Esophagus squamous epithelium (tissue), 5 donors: ENCODE data around the gene PSMD8. TPM values are rescaled to one million over a fixed set of nuclear protein-coding genes. Genes with fewer than 3 reads are reported as not detected.

Experiments
- DNase-seq: peaks from one replicate; lab custom pipeline; 2025; lab: John Stamatoyannopoulos, UW
- H3K27ac ChIP-seq, 4 donors: fragments of 200-600 bp; sonication (generic); one replicate each; pipeline ENCODE4 v1.5.1; 2016 to 2019; ENCODE audit warnings: mild to moderate bottlenecking in 1 of 4
- H3K27me3 ChIP-seq, 4 donors: fragments of 200-600 bp; sonication (generic); 1 replicate in 3 of 4; 2 replicates in 1 of 4; pipeline versions ENCODE4 v1.5.1 to v1.6.0; 2017 to 2021; ENCODE audit warnings: antibody characterized with exemption in 1 of 4
- H3K36me3 ChIP-seq, 3 donors: fragments of 200-600 bp; sonication (generic); one replicate each; pipeline ENCODE4 v1.5.1; 2016 to 2019
- H3K4me1 ChIP-seq, 3 donors: fragments of 200-600 bp; sonication (generic); one replicate each; pipeline ENCODE4 v1.5.1; 2017 to 2019
- H3K4me3 ChIP-seq, 4 donors: fragments of 200-600 bp; sonication (generic); 1 replicate in 3 of 4; 2 replicates in 1 of 4; pipeline ENCODE4 v1.5.1; 2016 to 2019; ENCODE audit warnings: mild to moderate bottlenecking in 2 of 4, moderate library complexity in 1 of 4
- H3K9me3 ChIP-seq, 3 donors: fragments of 200-600 bp; sonication (generic); one replicate each; pipeline ENCODE4 v1.5.1; 2016 to 2019
- POLR2A ChIP-seq, 4 donors: fragments of 450-650 bp; IDR thresholded peaks; one replicate each; pipeline ENCODE4 v1.6.1; 2017; ENCODE audit warnings: antibody characterized with exemption in 4 of 4, mild to moderate bottlenecking in 4 of 4, moderate library complexity in 3 of 4
- WGBS, 2 donors: methylation state at CpG; one replicate each; pipeline ENCODE4 v1.1.5; 2018; 5-methylcytosine and 5-hydroxymethylcytosine counted together
- intact Hi-C: fragments of 100-400 bp; cut with DNase I; formaldehyde crosslinking; loops from one replicate; pipeline ENCODE4 v1.15.0; 2022
- total RNA-seq, 4 donors: library from RNA; depleted of rRNA; stranded (reverse); fragments of >200 nt; gene quantifications; one replicate each; pipeline ENCODE4 v1.1.0, GENCODE V29; 2016
- TF ChIP-seq, protein P1 (sequence below), 6 experiments: fragments of 450-650 bp in 4 of 6; fragments of 200-600 bp in 2 of 6; sonication (generic) in 2 of 6; IDR thresholded peaks; one replicate each; pipeline ENCODE4 v1.5.1; 2016 to 2019; ENCODE audit warnings: antibody characterized with exemption in 6 of 6, mild to moderate bottlenecking in 4 of 6, moderate library complexity in 4 of 6
- donor health status: DM: yes; HTN: yes; CAD: no.

PSMD8 gene
- total RNA-seq, 4 donors from 2014 or later, result 172 to 231 (median 197) TPM

DNA sequence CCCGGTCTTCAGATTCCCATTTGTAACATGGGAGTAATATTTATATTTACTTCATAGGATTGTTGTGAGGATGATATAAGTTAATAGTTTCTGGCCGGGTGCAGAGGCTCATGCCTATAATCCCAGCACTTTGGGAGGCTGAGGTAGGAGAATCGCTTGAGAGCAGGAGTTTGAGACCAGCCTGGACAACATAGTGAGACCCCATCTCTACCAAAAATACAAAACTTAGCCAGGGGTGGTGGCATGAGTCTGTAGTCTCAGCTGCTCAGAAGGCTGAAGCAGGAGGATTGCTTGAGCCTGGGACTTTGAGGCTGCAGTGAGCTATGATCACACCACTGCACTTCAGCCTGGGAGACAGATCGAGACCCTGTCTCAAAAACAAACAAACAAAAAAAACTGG is 27.5 kb upstream of the PSMD8 start:
- DNase-seq, result no peak
- 75 to 96% methylated on average over 3 to 4 of the region's 4 CpGs for WGBS, 2 donors
- H3K4me1 ChIP-seq, result peaks cover 0 to 9% (median 0%) of the 10 kb centered on the region in 3 donors

DNA sequence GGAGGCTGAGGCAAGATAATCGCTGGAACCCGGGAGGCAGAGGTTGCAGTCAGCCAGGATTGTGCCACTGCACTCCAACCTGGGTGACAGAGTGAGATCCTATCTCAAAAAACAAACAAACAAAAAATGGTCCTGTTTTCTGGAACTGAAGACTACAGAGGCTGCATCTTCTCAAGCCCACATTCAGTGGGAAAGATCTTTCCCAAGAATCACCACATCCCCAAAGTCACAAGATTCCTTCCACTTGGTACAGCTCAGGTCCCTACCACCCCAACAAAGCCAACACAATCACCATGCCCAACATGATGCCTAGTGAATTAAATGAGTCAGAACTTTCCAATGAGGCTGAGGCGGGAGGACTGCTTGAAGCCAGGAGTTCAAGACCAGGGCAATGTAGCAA is 23.5 kb upstream of the PSMD8 start:
- Histone ChIP-seq H3K27ac (no peak overlapping the region), H3K4me1 (peaks cover 0 to 9% (median 0%) of the 10 kb centered on the region in 3 donors), H3K36me3 (no peaks in the 10 kb centered on the region), H3K9me3 (no peaks in the 10 kb centered on the region), H3K27me3 (peaks cover 0 to 36% (median 0%) of the 10 kb centered on the region in 4 donors), H3K4me3 (no peak overlapping the region)
- 68 to 89% methylated on average over 3 of the region's 3 CpGs for WGBS, 2 donors
- TF ChIP-seq POLR2A (IDR thresholded peaks at IDR 0.05), result no peak
- TF ChIP-seq, protein P1, sequence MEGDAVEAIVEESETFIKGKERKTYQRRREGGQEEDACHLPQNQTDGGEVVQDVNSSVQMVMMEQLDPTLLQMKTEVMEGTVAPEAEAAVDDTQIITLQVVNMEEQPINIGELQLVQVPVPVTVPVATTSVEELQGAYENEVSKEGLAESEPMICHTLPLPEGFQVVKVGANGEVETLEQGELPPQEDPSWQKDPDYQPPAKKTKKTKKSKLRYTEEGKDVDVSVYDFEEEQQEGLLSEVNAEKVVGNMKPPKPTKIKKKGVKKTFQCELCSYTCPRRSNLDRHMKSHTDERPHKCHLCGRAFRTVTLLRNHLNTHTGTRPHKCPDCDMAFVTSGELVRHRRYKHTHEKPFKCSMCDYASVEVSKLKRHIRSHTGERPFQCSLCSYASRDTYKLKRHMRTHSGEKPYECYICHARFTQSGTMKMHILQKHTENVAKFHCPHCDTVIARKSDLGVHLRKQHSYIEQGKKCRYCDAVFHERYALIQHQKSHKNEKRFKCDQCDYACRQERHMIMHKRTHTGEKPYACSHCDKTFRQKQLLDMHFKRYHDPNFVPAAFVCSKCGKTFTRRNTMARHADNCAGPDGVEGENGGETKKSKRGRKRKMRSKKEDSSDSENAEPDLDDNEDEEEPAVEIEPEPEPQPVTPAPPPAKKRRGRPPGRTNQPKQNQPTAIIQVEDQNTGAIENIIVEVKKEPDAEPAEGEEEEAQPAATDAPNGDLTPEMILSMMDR (IDR thresholded peaks at IDR 0.05), result no peak
- intact Hi-C loops, result no loop called here
- no peak for DNase-seq

More for the DNA sequence above, 27.5 kb upstream of the PSMD8 start:
- Histone ChIP-seq H3K27me3 (peaks cover 0 to 2% (median 0%) of the 10 kb centered on the region in 4 donors), H3K36me3 (peaks cover 0 to 20% (median 0%) of the 10 kb centered on the region in 3 donors), H3K27ac (no peak overlapping the region), H3K4me3 (no peak overlapping the region), H3K9me3 (no peaks in the 10 kb centered on the region)
- intact Hi-C loops, result no loop called here
- TF ChIP-seq POLR2A (IDR thresholded peaks at IDR 0.05), result no peak
- TF ChIP-seq, protein P1 (IDR thresholded peaks at IDR 0.05), result no peak

DNA sequence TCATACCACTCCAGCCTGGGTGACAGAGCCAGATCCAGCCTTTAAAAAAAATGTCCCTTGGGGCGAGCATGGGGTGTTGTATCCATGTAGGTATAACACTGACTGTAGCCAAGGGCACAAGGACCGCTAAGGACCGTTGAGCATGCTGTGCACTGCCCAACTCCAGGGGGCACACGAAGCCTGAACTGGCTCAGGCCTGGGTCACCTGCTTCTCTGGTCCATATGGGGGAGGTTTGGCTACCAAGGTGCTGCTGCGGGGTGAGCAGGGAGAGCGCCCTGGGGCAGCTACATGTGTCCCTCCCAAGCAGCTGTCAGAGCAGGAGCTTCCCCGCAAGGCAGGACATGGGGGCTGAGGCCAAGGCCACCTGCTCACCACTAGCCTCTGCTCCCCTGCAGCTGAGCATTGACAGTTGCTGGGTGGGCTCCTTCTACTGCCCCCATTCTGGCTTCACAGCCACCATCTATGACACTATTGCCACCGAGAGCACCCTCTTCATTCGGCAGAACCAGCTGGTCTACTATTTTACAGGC is 22.4 kb upstream of the PSMD8 start:
- DNase-seq, result no peak
- Histone ChIP-seq H3K36me3 (no peaks in the 10 kb centered on the region), H3K27ac (no peak overlapping the region), H3K9me3 (no peaks in the 10 kb centered on the region), H3K4me3 (no peak overlapping the region), H3K4me1 (peaks cover 0 to 8% (median 0%) of the 10 kb centered on the region in 3 donors), H3K27me3 (peaks cover 0 to 47% (median 0%) of the 10 kb centered on the region in 4 donors)
- no peak for TF ChIP-seq POLR2A (IDR thresholded peaks at IDR 0.05)
- TF ChIP-seq, protein P1 (IDR thresholded peaks at IDR 0.05), result no peak
- WGBS, 2 donors, result 65 to 69% methylated on average over 6 of the region's 9 CpGs
- intact Hi-C loops, result no loop called here

DNA sequence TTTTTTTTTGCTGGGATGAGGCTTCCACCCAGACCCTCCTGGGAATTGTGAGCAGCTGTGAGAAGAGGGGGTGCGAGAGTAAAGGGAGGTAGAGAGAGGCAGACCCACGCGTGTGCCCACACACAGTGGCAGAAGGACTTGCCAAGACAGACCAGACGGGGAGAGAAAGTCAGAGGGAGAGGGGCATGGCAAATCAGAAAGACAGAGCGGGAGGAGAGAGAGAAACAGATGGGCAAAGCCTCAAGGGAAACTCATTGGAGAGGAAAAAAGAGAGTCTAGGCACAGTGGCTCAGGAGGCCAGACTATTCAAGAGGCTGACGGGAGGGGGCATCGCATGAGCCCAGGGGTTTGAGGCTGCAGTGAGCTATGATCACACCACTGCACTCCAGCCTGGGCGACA is 21.8 kb upstream of the PSMD8 start:
- H3K27ac ChIP-seq, result no peak overlapping the region
- 70 to 72% methylated on average over 8 of the region's 8 CpGs for WGBS, 2 donors
- no peak overlapping the region for H3K4me3 ChIP-seq
- intact Hi-C loops, result no loop called here
- DNase-seq, result no peak
- H3K9me3 ChIP-seq, result no peaks in the 10 kb centered on the region
- no peaks in the 10 kb centered on the region for H3K36me3 ChIP-seq
- H3K4me1 ChIP-seq, result peaks cover 0 to 1% (median 0%) of the 10 kb centered on the region in 3 donors
- TF ChIP-seq POLR2A (IDR thresholded peaks at IDR 0.05), result no peak
- TF ChIP-seq, protein P1 (IDR thresholded peaks at IDR 0.05), result no peak
- peaks cover 0 to 53% (median 0%) of the 10 kb centered on the region in 4 donors for H3K27me3 ChIP-seq

DNA sequence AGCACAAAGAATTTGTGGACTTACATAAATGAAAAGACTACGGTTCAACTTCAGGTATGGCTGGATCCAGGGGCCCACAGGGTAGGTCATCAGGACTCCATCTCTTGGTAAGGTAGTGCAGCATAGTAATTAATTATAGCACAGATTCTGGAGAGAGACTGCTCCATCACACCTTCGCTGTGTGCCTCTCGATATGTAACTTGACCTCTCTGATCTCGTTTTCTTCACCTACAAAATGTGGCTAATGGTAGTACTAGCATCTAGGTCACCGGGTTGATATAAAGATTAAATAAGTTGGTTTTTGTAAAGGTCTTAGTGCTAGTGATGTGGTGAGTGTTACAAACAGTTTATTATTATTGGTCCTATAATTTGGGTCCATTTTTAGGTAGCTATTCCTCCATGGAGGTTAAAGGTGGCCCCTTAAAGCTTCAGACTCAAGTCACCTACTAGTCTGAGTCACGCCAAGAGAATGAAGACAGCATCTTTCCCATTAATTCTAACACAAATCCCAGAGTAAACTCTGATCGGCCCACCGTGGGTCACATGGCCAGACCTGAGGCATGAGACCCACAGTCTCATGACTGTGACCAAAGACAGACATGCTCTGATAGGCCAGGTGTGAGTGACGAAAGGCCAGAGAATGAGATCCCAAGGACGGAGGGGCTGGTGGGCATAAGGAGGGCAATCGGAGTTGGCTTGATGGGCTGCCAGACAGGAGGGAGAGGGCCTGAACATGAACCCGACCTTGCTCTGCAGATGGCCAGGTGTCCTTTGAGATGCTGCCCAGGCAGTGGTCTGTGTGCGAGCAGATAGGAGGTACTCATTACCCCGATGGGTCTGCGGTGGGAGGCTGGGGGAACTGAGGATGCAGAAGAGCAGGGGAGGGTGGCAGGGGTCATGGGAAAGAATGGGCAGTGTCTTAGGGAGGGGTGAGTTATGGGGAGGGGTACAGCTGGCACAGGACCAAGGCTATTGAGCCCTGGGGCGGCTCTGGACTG is 18.3 kb upstream of the PSMD8 start:
- peaks cover 0 to 87% (median 0%) of the 10 kb centered on the region in 4 donors for H3K27me3 ChIP-seq
- WGBS, 2 donors, result 62 to 66% methylated on average over 16 of the region's 16 CpGs

More for the DNA sequence above, 18.3 kb upstream of the PSMD8 start:
- no peak for TF ChIP-seq POLR2A (IDR thresholded peaks at IDR 0.05)
- TF ChIP-seq, protein P1 (IDR thresholded peaks at IDR 0.05), result no peak
- Histone ChIP-seq H3K27ac (no peak overlapping the region), H3K36me3 (no peaks in the 10 kb centered on the region), H3K4me1 (peaks cover 0 to under 1% (median 0%) of the 10 kb centered on the region in 3 donors), H3K4me3 (no peak overlapping the region), H3K9me3 (no peaks in the 10 kb centered on the region)
- no peak for DNase-seq
- intact Hi-C loops, result no loop called here
